Lower leg skin (tissue), 3 donors: ENCODE measurements around the gene RERGL.

Experiments used
- POLR2A ChIP-seq, 2 donors: fragments of 450-650 bp; IDR thresholded peaks; one replicate each; pipeline ENCODE4 v1.6.1; 2016 to 2017; ENCODE audit warnings: antibody characterized with exemption in 2 of 2, mild to moderate bottlenecking in 1 of 2, moderate library complexity in 1 of 2
- TF ChIP-seq, protein P1 (sequence below), 3 donors: fragments of 450-650 bp; IDR thresholded peaks; one replicate each; pipeline ENCODE4 v1.5.1; 2016; ENCODE audit warnings: antibody characterized with exemption in 3 of 3, mild to moderate bottlenecking in 3 of 3, moderate library complexity in 2 of 3

- TF ChIP-seq POLR2A (IDR thresholded peaks at IDR 0.05): no peak
- TF ChIP-seq, protein P1, sequence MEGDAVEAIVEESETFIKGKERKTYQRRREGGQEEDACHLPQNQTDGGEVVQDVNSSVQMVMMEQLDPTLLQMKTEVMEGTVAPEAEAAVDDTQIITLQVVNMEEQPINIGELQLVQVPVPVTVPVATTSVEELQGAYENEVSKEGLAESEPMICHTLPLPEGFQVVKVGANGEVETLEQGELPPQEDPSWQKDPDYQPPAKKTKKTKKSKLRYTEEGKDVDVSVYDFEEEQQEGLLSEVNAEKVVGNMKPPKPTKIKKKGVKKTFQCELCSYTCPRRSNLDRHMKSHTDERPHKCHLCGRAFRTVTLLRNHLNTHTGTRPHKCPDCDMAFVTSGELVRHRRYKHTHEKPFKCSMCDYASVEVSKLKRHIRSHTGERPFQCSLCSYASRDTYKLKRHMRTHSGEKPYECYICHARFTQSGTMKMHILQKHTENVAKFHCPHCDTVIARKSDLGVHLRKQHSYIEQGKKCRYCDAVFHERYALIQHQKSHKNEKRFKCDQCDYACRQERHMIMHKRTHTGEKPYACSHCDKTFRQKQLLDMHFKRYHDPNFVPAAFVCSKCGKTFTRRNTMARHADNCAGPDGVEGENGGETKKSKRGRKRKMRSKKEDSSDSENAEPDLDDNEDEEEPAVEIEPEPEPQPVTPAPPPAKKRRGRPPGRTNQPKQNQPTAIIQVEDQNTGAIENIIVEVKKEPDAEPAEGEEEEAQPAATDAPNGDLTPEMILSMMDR (IDR thresholded peaks at IDR 0.05): no peak
Observed at GRCh38 chr12:18054925-18055619, 34.9 kb downstream of the RERGL start.
